ENCODE data around the gene KLHL21. TPM values are rescaled to one million over a fixed set of nuclear protein-coding genes. Genes with fewer than 3 reads are reported as not detected.

The KLHL21 gene
- total and polyA plus RNA-seq, 9 of the 15 experiments (the other 6 are each of a cell fraction or from before 2014, with no cell fraction given) = 2.1 to 42.1 (median 17.5) TPM

GRCh38 chr1:6602669-6603237, at the start of gene KLHL21 (continued):
- TF ChIP-seq NFYB (IDR thresholded peaks at IDR 0.05; ENCODE audit: extremely low read depth, insufficient read length) = no peak
- no peak for TF ChIP-seq ATF1 (CRISPR knock-in tag; IDR thresholded peaks at IDR 0.05)
- no peak; the same call in 1 of the 2 replicates for TF ChIP-seq ATF1 (tag; IDR thresholded peaks at IDR 0.05)
- TF ChIP-seq, protein P1, sequence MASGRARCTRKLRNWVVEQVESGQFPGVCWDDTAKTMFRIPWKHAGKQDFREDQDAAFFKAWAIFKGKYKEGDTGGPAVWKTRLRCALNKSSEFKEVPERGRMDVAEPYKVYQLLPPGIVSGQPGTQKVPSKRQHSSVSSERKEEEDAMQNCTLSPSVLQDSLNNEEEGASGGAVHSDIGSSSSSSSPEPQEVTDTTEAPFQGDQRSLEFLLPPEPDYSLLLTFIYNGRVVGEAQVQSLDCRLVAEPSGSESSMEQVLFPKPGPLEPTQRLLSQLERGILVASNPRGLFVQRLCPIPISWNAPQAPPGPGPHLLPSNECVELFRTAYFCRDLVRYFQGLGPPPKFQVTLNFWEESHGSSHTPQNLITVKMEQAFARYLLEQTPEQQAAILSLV (tag; IDR thresholded peaks at IDR 0.05) = no peak
- TF ChIP-seq, protein P2, sequence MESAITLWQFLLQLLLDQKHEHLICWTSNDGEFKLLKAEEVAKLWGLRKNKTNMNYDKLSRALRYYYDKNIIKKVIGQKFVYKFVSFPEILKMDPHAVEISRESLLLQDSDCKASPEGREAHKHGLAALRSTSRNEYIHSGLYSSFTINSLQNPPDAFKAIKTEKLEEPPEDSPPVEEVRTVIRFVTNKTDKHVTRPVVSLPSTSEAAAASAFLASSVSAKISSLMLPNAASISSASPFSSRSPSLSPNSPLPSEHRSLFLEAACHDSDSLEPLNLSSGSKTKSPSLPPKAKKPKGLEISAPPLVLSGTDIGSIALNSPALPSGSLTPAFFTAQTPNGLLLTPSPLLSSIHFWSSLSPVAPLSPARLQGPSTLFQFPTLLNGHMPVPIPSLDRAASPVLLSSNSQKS (CRISPR knock-in tag; IDR thresholded peaks at IDR 0.05) = no peak
- peak; percentile 39; the same call in 1 of the 2 replicates for TF ChIP-seq E2F3 (CRISPR knock-in tag; IDR thresholded peaks at IDR 0.05)
- TF ChIP-seq, protein P3, sequence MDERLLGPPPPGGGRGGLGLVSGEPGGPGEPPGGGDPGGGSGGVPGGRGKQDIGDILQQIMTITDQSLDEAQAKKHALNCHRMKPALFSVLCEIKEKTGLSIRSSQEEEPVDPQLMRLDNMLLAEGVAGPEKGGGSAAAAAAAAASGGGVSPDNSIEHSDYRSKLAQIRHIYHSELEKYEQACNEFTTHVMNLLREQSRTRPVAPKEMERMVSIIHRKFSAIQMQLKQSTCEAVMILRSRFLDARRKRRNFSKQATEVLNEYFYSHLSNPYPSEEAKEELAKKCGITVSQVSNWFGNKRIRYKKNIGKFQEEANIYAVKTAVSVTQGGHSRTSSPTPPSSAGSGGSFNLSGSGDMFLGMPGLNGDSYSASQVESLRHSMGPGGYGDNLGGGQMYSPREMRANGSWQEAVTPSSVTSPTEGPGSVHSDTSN (CRISPR knock-in tag; IDR thresholded peaks at IDR 0.05; ENCODE audit: low read depth) = no peak
- TF ChIP-seq, protein P3 (tag; conservative IDR thresholded peaks at IDR 0.05; ENCODE audit: low read depth) = no peak
- TF ChIP-seq, protein P4, sequence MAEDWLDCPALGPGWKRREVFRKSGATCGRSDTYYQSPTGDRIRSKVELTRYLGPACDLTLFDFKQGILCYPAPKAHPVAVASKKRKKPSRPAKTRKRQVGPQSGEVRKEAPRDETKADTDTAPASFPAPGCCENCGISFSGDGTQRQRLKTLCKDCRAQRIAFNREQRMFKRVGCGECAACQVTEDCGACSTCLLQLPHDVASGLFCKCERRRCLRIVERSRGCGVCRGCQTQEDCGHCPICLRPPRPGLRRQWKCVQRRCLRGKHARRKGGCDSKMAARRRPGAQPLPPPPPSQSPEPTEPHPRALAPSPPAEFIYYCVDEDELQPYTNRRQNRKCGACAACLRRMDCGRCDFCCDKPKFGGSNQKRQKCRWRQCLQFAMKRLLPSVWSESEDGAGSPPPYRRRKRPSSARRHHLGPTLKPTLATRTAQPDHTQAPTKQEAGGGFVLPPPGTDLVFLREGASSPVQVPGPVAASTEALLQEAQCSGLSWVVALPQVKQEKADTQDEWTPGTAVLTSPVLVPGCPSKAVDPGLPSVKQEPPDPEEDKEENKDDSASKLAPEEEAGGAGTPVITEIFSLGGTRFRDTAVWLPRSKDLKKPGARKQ (CRISPR knock-in tag; IDR thresholded peaks at IDR 0.05) = no peak
- TF ChIP-seq ATF7 (IDR thresholded peaks at IDR 0.05) = no peak; the same call in 1 of the 2 replicates
- no peak for TF ChIP-seq HLTF (IDR thresholded peaks at IDR 0.05)
- TF ChIP-seq ARHGAP35 (IDR thresholded peaks at IDR 0.05; ENCODE audit: partially characterized antibody) = no peak
- no peak for TF ChIP-seq XRCC4 (IDR thresholded peaks at IDR 0.05; ENCODE audit: extremely low read depth, insufficient read depth, insufficient read length)
- no peak for TF ChIP-seq SETDB1 (IDR thresholded peaks at IDR 0.05; ENCODE audit: low read length)
- TF ChIP-seq, protein P5, sequence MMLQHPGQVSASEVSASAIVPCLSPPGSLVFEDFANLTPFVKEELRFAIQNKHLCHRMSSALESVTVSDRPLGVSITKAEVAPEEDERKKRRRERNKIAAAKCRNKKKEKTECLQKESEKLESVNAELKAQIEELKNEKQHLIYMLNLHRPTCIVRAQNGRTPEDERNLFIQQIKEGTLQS (IDR thresholded peaks at IDR 0.05) = peak; percentile 56
- TF ChIP-seq, protein P5 (CRISPR knock-in tag; conservative IDR thresholded peaks at IDR 0.05) = peak; percentile 32; the same call in 1 of the 2 replicates
- TF ChIP-seq, protein P6, sequence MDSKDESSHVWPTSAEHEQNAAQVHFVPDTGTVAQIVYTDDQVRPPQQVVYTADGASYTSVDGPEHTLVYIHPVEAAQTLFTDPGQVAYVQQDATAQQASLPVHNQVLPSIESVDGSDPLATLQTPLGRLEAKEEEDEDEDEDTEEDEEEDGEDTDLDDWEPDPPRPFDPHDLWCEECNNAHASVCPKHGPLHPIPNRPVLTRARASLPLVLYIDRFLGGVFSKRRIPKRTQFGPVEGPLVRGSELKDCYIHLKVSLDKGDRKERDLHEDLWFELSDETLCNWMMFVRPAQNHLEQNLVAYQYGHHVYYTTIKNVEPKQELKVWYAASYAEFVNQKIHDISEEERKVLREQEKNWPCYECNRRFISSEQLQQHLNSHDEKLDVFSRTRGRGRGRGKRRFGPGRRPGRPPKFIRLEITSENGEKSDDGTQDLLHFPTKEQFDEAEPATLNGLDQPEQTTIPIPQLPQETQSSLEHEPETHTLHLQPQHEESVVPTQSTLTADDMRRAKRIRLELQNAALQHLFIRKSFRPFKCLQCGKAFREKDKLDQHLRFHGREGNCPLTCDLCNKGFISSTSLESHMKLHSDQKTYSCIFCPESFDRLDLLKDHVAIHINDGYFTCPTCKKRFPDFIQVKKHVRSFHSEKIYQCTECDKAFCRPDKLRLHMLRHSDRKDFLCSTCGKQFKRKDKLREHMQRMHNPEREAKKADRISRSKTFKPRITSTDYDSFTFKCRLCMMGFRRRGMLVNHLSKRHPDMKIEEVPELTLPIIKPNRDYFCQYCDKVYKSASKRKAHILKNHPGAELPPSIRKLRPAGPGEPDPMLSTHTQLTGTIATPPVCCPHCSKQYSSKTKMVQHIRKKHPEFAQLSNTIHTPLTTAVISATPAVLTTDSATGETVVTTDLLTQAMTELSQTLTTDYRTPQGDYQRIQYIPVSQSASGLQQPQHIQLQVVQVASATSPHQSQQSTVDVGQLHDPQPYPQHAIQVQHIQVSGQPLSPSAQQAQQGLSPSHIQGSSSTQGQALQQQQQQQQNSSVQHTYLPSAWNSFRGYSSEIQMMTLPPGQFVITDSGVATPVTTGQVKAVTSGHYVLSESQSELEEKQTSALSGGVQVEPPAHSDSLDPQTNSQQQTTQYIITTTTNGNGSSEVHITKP (IDR thresholded peaks at IDR 0.05; ENCODE audit: partially characterized antibody) = no peak
- TF ChIP-seq U2AF2 (optimal IDR thresholded peaks at IDR 0.05; ENCODE audit: low read depth, low read length) = no peak
